CD4-positive, alpha-beta T cell treated with Interleukin-10 for 1 hour (primary cell): Measurements from ENCODE around the gene TRIOBP.

Experiments
- DNase-seq: peaks from one replicate; pipeline ENCODE4 v3.0.0-alpha.2; 2020

Gene TRIOBP

GRCh38 chr22:37752189-37753087 is 55.6 kb downstream of the TRIOBP start:
- DNase-seq = no peak

GRCh38 chr22:37753746-37754145 is 56.9 kb downstream of the TRIOBP start:
- DNase-seq = no peak

GRCh38 chr22:37757663-37758062 is 60.8 kb downstream of the TRIOBP start:
- DNase-seq = no peak

GRCh38 chr22:37758694-37759093 is 61.8 kb downstream of the TRIOBP start:
- DNase-seq = no peak

- no peak for DNase-seq
These were observed 62.4 kb downstream of the TRIOBP start for GRCh38 chr22:37759281-37759680.

GRCh38 chr22:37760152-37760551 is 63.3 kb downstream of the TRIOBP start:
- DNase-seq = no peak

GRCh38 chr22:37762389-37762836 is 65.6 kb downstream of the TRIOBP start:
- no peak for DNase-seq

- no peak for DNase-seq
These were observed 66.2 kb downstream of the TRIOBP start for GRCh38 chr22:37763012-37763411.

GRCh38 chr22:37763652-37764051 is 66.8 kb downstream of the TRIOBP start:
- no peak for DNase-seq

GRCh38 chr22:37764622-37765021 is 67.8 kb downstream of the TRIOBP start:
- DNase-seq = no peak

- DNase-seq = no peak
These were observed 68.7 kb downstream of the TRIOBP start for GRCh38 chr22:37765498-37765897.

GRCh38 chr22:37765953-37766576 is 69.2 kb downstream of the TRIOBP start:
- no peak for DNase-seq

- DNase-seq = no peak
These were observed 71.4 kb downstream of the TRIOBP start for GRCh38 chr22:37768273-37768672.

GRCh38 chr22:37769056-37769455 is 72.2 kb downstream of the TRIOBP start:
- no peak for DNase-seq

GRCh38 chr22:37771081-37771480 is 74.2 kb downstream of the TRIOBP start:
- DNase-seq = no peak

GRCh38 chr22:37771702-37772427 is 75.0 kb downstream of the TRIOBP start:
- DNase-seq = no peak

GRCh38 chr22:37774728-37775127 is 77.9 kb downstream of the TRIOBP start:
- no peak for DNase-seq

GRCh38 chr22:37775785-37776638 is 79.2 kb downstream of the TRIOBP start:
- DNase-seq = no peak

- DNase-seq = no peak
These were observed 79.8 kb downstream of the TRIOBP start for GRCh38 chr22:37776639-37777005.

GRCh38 chr22:37777122-37777687 is 80.4 kb downstream of the TRIOBP start:
- DNase-seq = no peak

- DNase-seq = no peak
These were observed 81.6 kb downstream of the TRIOBP start for GRCh38 chr22:37778370-37779009.
